ENCODE data around the gene TCHHL1.

The TCHHL1 gene

DNA sequence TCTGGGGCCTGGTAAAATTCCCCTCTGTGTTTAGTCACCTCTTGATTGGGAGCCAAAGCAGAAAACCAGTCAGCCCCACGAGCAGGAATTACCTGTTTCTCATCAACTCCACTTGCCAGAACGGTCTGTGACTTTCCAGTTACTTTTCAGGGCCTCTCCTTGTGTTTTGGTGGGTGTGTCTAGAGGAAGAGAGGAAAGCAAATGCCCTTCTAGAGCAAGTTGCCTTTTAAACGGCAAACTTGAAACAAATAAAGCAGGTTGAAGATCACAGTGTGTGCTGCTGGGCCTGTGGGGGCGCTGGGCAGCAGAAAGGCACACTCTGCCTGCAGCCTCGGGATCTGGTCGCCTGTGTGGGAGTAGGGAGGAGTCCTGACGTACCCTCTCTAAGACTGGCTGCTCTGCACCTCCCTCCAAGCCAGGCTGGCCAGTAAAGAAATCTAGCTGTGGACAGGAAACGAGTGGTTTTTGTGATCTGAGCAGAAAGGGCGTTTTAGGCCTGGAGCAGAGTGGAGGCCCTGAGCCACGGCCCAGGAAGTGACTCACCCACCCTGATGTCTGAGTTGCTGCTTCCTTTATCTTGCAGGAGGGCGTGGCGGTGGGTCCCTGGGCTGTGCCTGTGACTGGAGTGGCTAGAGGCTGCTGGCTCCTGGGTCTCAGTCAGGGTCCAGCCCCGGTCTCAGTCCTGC, 41.0 kb downstream of the TCHHL1 start:
- H3K4me3 ChIP-seq (ENCODE audit: insufficient read length, low read depth): peak overlapping the region; percentile 36
- peak overlapping the region; percentile 79 for H3K9ac ChIP-seq (ENCODE audit: insufficient read length, low read depth)
- TF ChIP-seq SUZ12 (IDR thresholded peaks at IDR 0.05; ENCODE audit: extremely low read depth, insufficient read depth, insufficient read length): no peak
- H3K36me3 ChIP-seq (ENCODE audit: insufficient read depth, insufficient read length, low read length): no peaks in the 10 kb centered on the region
- no peaks in the 10 kb centered on the region for H3K9me3 ChIP-seq (ENCODE audit: insufficient read depth, low read length)
- no peaks in the 10 kb centered on the region for H3K4me1 ChIP-seq (ENCODE audit: insufficient read depth, insufficient read length)
- peaks cover 3% of the 10 kb centered on the region for H3K27me3 ChIP-seq (ENCODE audit: insufficient read depth, insufficient read length)
- DNase-seq (ENCODE audit: low read depth, low spot score): peak; percentile 89

DNA sequence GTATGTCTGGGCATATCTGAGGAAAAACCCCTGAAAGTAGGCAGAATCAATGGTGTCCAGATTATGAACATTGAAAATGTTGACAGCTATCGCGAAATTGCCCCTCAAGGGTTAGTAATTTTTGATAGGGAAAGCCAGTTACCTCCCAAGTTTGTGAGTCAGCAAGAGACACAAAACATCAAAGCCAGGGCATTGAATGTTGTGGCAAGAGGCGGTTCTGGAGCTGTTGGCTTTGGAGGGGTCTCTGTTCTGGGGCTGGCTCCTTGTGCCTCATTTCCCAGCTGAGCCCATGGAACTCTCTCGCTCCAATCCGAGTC, 41.5 kb downstream of the TCHHL1 start:
- TF ChIP-seq YY1 (IDR thresholded peaks at IDR 0.05; ENCODE audit: insufficient read depth, insufficient read length) (no peak), SUZ12 (IDR thresholded peaks at IDR 0.05; ENCODE audit: extremely low read depth, insufficient read depth, insufficient read length) (no peak), ZNF274 (IDR thresholded peaks at IDR 0.05; ENCODE audit: low read depth, low read length) (no peak)
- Histone ChIP-seq H3K27me3 (ENCODE audit: insufficient read depth, insufficient read length) (no peaks in the 10 kb centered on the region), H3K4me1 (ENCODE audit: insufficient read depth, insufficient read length) (no peaks in the 10 kb centered on the region), H3K9me3 (ENCODE audit: insufficient read depth, low read length) (no peaks in the 10 kb centered on the region), H3K9ac (ENCODE audit: insufficient read length, low read depth) (peak overlapping the region; percentile 79), H3K4me3 (ENCODE audit: insufficient read length, low read depth) (peak overlapping the region; percentile 36), H3K36me3 (ENCODE audit: insufficient read depth, insufficient read length, low read length) (no peaks in the 10 kb centered on the region)
- no peak for DNase-seq (ENCODE audit: low read depth, low spot score)

DNA sequence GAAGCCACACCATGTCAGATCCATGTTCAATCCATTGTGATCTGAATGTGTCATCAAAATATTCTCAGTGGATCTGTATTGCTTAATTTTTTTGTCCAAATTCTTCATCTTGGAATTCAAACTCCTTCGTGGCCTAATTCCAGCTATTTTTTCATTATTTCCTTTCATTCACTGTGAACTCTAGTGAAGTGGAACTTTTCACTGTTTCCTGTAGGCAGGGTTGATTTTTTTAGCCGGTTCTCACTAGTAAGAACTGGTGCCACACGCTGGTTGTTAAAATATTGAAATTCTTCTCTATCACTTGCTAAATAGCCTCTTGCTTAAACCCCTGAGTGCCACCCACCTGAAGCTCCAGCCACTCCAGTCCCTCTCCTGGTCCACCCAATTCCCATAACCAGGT, 44.5 kb downstream of the TCHHL1 start:
- DNase-seq (ENCODE audit: low read depth, low spot score): no peak
- Histone ChIP-seq H3K27me3 (ENCODE audit: insufficient read depth, insufficient read length) (peaks cover 9% of the 10 kb centered on the region), H3K4me3 (ENCODE audit: insufficient read length, low read depth) (no peak overlapping the region), H3K4me1 (ENCODE audit: insufficient read depth, insufficient read length) (no peaks in the 10 kb centered on the region), H3K9ac (ENCODE audit: insufficient read length, low read depth) (no peak overlapping the region), H3K36me3 (ENCODE audit: insufficient read depth, insufficient read length, low read length) (no peaks in the 10 kb centered on the region), H3K9me3 (ENCODE audit: insufficient read depth, low read length) (no peaks in the 10 kb centered on the region)
- TF ChIP-seq YY1 (IDR thresholded peaks at IDR 0.05; ENCODE audit: insufficient read depth, insufficient read length) (no peak), SUZ12 (IDR thresholded peaks at IDR 0.05; ENCODE audit: extremely low read depth, insufficient read depth, insufficient read length) (no peak), ZNF274 (IDR thresholded peaks at IDR 0.05; ENCODE audit: low read depth, low read length) (no peak)

DNA sequence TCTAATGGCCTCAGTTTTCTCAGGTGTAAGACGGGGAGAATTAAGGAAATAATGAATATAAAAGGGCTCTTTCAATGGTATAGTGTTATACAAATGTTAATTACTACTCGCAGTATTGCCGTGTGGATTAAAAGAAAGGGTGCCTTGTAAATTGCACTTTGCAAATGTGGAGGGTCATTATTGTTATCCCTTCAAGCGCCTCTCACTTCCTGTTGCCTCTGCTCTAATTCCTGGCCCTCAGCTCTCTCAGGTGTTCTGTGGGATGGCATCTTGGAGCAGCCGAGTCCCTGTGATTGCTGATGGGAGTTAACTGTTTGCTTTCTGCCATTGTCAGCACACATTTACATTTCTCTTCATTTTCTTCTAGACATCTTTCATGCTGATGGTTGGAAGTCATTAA, 45.0 kb downstream of the TCHHL1 start:
- H3K9ac ChIP-seq (ENCODE audit: insufficient read length, low read depth): no peak overlapping the region
- no peaks in the 10 kb centered on the region for H3K4me1 ChIP-seq (ENCODE audit: insufficient read depth, insufficient read length)
- TF ChIP-seq YY1 (IDR thresholded peaks at IDR 0.05; ENCODE audit: insufficient read depth, insufficient read length): no peak
- TF ChIP-seq SUZ12 (IDR thresholded peaks at IDR 0.05; ENCODE audit: extremely low read depth, insufficient read depth, insufficient read length): no peak
- no peak for TF ChIP-seq ZNF274 (IDR thresholded peaks at IDR 0.05; ENCODE audit: low read depth, low read length)
- H3K27me3 ChIP-seq (ENCODE audit: insufficient read depth, insufficient read length): peaks cover 9% of the 10 kb centered on the region
- H3K9me3 ChIP-seq (ENCODE audit: insufficient read depth, low read length): no peaks in the 10 kb centered on the region
- no peak for DNase-seq (ENCODE audit: low read depth, low spot score)
- H3K4me3 ChIP-seq (ENCODE audit: insufficient read length, low read depth): no peak overlapping the region
- no peaks in the 10 kb centered on the region for H3K36me3 ChIP-seq (ENCODE audit: insufficient read depth, insufficient read length, low read length)

DNA sequence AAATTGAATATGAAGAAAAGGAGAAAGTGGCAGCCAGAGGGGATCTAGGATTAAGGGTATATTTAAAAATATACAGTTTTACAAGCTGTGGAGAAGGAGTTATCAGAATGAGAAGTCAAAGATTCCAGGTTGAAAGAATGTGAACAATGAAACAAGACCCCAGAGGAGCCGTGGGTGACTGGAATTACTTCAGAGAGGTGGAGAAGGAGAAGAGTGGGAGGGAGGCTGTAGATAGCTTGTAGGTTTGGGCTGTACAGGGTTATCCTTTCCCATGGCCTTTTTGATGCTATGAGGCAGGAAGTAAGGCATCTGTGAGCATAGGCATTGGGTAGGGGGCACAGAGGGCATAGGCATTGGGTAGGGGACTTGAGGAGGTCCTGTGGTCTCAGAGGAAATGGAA, 46.8 kb downstream of the TCHHL1 start:
- TF ChIP-seq YY1 (IDR thresholded peaks at IDR 0.05; ENCODE audit: insufficient read depth, insufficient read length) (no peak), SUZ12 (IDR thresholded peaks at IDR 0.05; ENCODE audit: extremely low read depth, insufficient read depth, insufficient read length) (no peak), ZNF274 (IDR thresholded peaks at IDR 0.05; ENCODE audit: low read depth, low read length) (no peak)
- H3K36me3 ChIP-seq (ENCODE audit: insufficient read depth, insufficient read length, low read length): no peaks in the 10 kb centered on the region
- H3K27me3 ChIP-seq (ENCODE audit: insufficient read depth, insufficient read length): peaks cover 9% of the 10 kb centered on the region
- no peak overlapping the region for H3K9ac ChIP-seq (ENCODE audit: insufficient read length, low read depth)
- no peak for DNase-seq (ENCODE audit: low read depth, low spot score)
- H3K4me1 ChIP-seq (ENCODE audit: insufficient read depth, insufficient read length): no peaks in the 10 kb centered on the region
- H3K4me3 ChIP-seq (ENCODE audit: insufficient read length, low read depth): no peak overlapping the region
- no peaks in the 10 kb centered on the region for H3K9me3 ChIP-seq (ENCODE audit: insufficient read depth, low read length)

DNA sequence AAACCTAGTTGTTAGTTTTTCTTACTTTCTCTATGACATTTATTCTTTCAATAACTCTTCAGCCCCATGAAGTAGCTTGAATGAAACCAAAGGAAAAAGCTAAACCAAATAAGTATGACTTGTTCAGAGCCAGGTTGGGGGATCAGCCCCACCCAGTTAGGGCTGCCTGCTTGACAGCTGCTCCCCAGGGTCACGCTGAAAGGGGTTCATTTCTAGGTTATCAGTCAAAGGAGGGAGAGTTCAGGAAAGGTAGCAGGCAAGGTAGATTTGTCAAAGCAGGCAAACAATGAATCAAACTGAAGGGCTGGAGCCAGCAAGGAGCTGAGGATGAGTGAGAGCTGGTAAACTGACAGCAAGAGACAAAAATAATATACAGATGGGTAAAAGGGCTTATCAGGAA, 49.0 kb downstream of the TCHHL1 start:
- no peak for TF ChIP-seq SUZ12 (IDR thresholded peaks at IDR 0.05; ENCODE audit: extremely low read depth, insufficient read depth, insufficient read length)
- no peak for TF ChIP-seq ZNF274 (IDR thresholded peaks at IDR 0.05; ENCODE audit: low read depth, low read length)
- no peak for TF ChIP-seq YY1 (IDR thresholded peaks at IDR 0.05; ENCODE audit: insufficient read depth, insufficient read length)
- no peak for DNase-seq (ENCODE audit: low read depth, low spot score)
- H3K9ac ChIP-seq (ENCODE audit: insufficient read length, low read depth): no peak overlapping the region
- peaks cover 5% of the 10 kb centered on the region for H3K36me3 ChIP-seq (ENCODE audit: insufficient read depth, insufficient read length, low read length)
- no peak overlapping the region for H3K4me3 ChIP-seq (ENCODE audit: insufficient read length, low read depth)
- peaks cover under 1% of the 10 kb centered on the region for H3K4me1 ChIP-seq (ENCODE audit: insufficient read depth, insufficient read length)
- no peaks in the 10 kb centered on the region for H3K9me3 ChIP-seq (ENCODE audit: insufficient read depth, low read length)
- H3K27me3 ChIP-seq (ENCODE audit: insufficient read depth, insufficient read length): peaks cover 9% of the 10 kb centered on the region

DNA sequence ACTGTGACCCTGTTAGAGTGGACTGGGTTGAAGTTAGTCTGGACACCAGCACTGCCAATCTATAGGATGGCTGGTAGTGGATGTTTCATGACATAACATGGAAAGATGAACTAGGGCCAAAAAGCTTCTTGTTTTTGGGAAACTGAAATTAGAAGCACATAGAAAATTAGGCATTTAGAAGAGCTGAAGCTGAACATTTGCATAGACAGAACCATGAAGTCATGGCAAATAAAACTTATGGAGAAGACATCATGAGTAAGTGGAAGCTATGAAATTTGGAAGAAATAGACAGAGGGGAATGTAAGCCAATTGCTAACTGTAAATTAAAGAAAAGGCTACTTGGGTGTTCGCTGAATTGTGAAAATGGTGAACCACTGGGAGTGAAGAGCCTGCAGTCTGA, 49.4 kb downstream of the TCHHL1 start:
- Histone ChIP-seq H3K9me3 (ENCODE audit: insufficient read depth, low read length) (no peaks in the 10 kb centered on the region), H3K4me3 (ENCODE audit: insufficient read length, low read depth) (no peak overlapping the region)
- no peak for DNase-seq (ENCODE audit: low read depth, low spot score)

More for the DNA sequence above, 49.4 kb downstream of the TCHHL1 start:
- no peak overlapping the region for H3K9ac ChIP-seq (ENCODE audit: insufficient read length, low read depth)
- H3K4me1 ChIP-seq (ENCODE audit: insufficient read depth, insufficient read length): peaks cover 2% of the 10 kb centered on the region
- peaks cover 9% of the 10 kb centered on the region for H3K27me3 ChIP-seq (ENCODE audit: insufficient read depth, insufficient read length)
- peaks cover 5% of the 10 kb centered on the region for H3K36me3 ChIP-seq (ENCODE audit: insufficient read depth, insufficient read length, low read length)
- no peak for TF ChIP-seq ZNF274 (IDR thresholded peaks at IDR 0.05; ENCODE audit: low read depth, low read length)
- no peak for TF ChIP-seq SUZ12 (IDR thresholded peaks at IDR 0.05; ENCODE audit: extremely low read depth, insufficient read depth, insufficient read length)
- no peak for TF ChIP-seq YY1 (IDR thresholded peaks at IDR 0.05; ENCODE audit: insufficient read depth, insufficient read length)

Data from NT2/D1 (cell line).